Kidney (tissue), 14 donors: ENCODE results near the gene UGDH. TPM values are rescaled to one million over a fixed set of nuclear protein-coding genes. Genes with fewer than 3 reads are reported as not detected.
A peak's percentile ranks its signal among the peaks of the same experiment; 100 is the strongest.
"Not testable (repeated sequence)": the region's sequence is repeated elsewhere in the genome, so short reads cannot be mapped to it uniquely, and the experiment has no call there.

Source experiments
- DNase-seq, 5 donors: peaks; one replicate each; pipeline ENCODE4 v3.0.0-alpha.2; 2013 to 2020
- FAIRE-seq: peaks from 2 replicates; lab custom pipeline; 2012; peaks lifted over from hg19 to GRCh38; lab: Jason Lieb, UNC
- H3K27ac ChIP-seq, 2 donors: one replicate each; pipeline ENCODE4 v1.7.0; 2013; ENCODE audit warnings: low read depth in 2 of 2, low read length in 2 of 2, inconsistent platforms in 1 of 2
- H3K27me3 ChIP-seq: one replicate; pipeline ENCODE4 v1.7.1; 2013; ENCODE audit warnings: low read length, inconsistent platforms; ENCODE audit not compliant: control insufficient read depth, insufficient read depth
- H3K36me3 ChIP-seq, 3 donors: one replicate each; pipeline versions ENCODE4 v1.7.0 to v1.7.1; 2013; ENCODE audit warnings: low read length in 3 of 3, control low read depth in 1 of 3, inconsistent platforms in 1 of 3; ENCODE audit not compliant: insufficient read depth in 3 of 3, control insufficient read depth in 2 of 3
- H3K4me1 ChIP-seq, 3 donors: one replicate each; pipeline versions ENCODE4 v1.7.0 to v1.7.1; 2013; ENCODE audit warnings: low read length in 3 of 3, inconsistent platforms in 1 of 3, low read depth in 1 of 3; ENCODE audit not compliant: control insufficient read depth in 2 of 3, insufficient read depth in 2 of 3
- H3K4me3 ChIP-seq, 3 donors: one replicate each; pipeline versions ENCODE4 v1.7.0 to v1.8.1; 2013; ENCODE audit warnings: low read length in 3 of 3, control low read depth in 1 of 3, inconsistent platforms in 1 of 3
- H3K9ac ChIP-seq, 3 donors: one replicate each; pipeline versions ENCODE4 v1.7.0 to v1.7.1; 2013; ENCODE audit warnings: low read length in 3 of 3, control low read depth in 1 of 3, inconsistent platforms in 1 of 3
- H3K9me3 ChIP-seq, 3 donors: one replicate each; pipeline versions ENCODE4 v1.7.0 to v1.7.1; 2013; ENCODE audit warnings: low read length in 3 of 3, control low read depth in 1 of 3, inconsistent platforms in 1 of 3; ENCODE audit not compliant: control insufficient read depth in 2 of 3, insufficient read depth in 1 of 3
- CTCF ChIP-seq: IDR thresholded peaks from 3 replicates; pipeline ENCODE4 v1.5.1; 2012; ENCODE audit warnings: mild to moderate bottlenecking, moderate library complexity, borderline replicate concordance; ENCODE audit not compliant: insufficient read depth; ENCODE audit errors: extremely low read depth
- intact Hi-C: fragments of 100-400 bp; cut with DNase I; formaldehyde crosslinking; loops from one replicate; pipeline ENCODE4 v1.11.1; 2022
- polyA plus RNA-seq: library from polyadenylated mRNA; stranded (reverse); fragments of 350-450 nt; fragmentation: Illumina TruSeq; extraction: RNeasy Lipid Tissue Mini Kit (QIAGEN cat#74804); gene quantifications from one replicate; pipeline ENCODE4 v1.2.3, GENCODE V29; 2014; ENCODE audit warnings: low read depth, low replicate concordance; ENCODE audit not compliant: insufficient read depth
- total RNA-seq: library from RNA; stranded (reverse); fragmentation: NEBNext Ultra II Directional; extraction: Animal tissue kit (Norgen Biotek cat#: 25700); gene quantifications from one replicate; pipeline ENCODE4 v1.2.1, GENCODE V29; 2021
- donor health status: control.
- donor health status: control.
- donor health status: control.
- donor health status: control.
- donor health status: control.
- donor health status: DM: yes; HTN: yes; CAD: no.
- donor health status: Normal renal cell carcinoma (clear cell type).

Gene UGDH
- total and polyA plus RNA-seq, 2 donors from 2014 or later: 28.2 to 79.4 TPM

- intact Hi-C loops: no loop called here
- no peak for FAIRE-seq
- H3K36me3 ChIP-seq: peaks cover 0 to 3% (median 0%) of the 10 kb centered on the region in 3 donors
These were observed 28.2 kb upstream of the UGDH start for GRCh38 chr4:39555472-39555871.

GRCh38 chr4:39548425-39549067 lies 21.3 kb upstream of the UGDH start:
- H3K27me3 ChIP-seq: no peaks in the 10 kb centered on the region
- H3K4me1 ChIP-seq: peaks cover 0 to 2% (median 0%) of the 10 kb centered on the region in 3 donors
- peak in 1 of 5 donors; percentile 68 for DNase-seq
- TF ChIP-seq CTCF: no peak
- H3K36me3 ChIP-seq: no peaks in the 10 kb centered on the region
- no peaks in the 10 kb centered on the region for H3K9me3 ChIP-seq
- peak; percentile 29 for FAIRE-seq
- no peak overlapping the region for H3K9ac ChIP-seq
- no peak overlapping the region for H3K4me3 ChIP-seq
- H3K27ac ChIP-seq: no peak overlapping the region
- intact Hi-C loops: no loop called here

More at GRCh38 chr4:39555472-39555871, 28.2 kb upstream of the UGDH start:
- Histone ChIP-seq H3K9ac (no peak overlapping the region), H3K4me1 (no peaks in the 10 kb centered on the region), H3K4me3 (no peak overlapping the region), H3K27ac (no peak overlapping the region), H3K9me3 (no peaks in the 10 kb centered on the region), H3K27me3 (no peaks in the 10 kb centered on the region)
- no peak for DNase-seq
- no peak for TF ChIP-seq CTCF

- H3K4me3 ChIP-seq: no peak overlapping the region
- no peak overlapping the region for H3K9ac ChIP-seq
- FAIRE-seq: no peak
- DNase-seq: peak in 1 of 5 donors; percentile 34
- no peak overlapping the region for H3K27ac ChIP-seq
- H3K27me3 ChIP-seq: no peaks in the 10 kb centered on the region
- intact Hi-C loops: no loop called here
- TF ChIP-seq CTCF: no peak
- no peaks in the 10 kb centered on the region for H3K9me3 ChIP-seq
- no peaks in the 10 kb centered on the region for H3K36me3 ChIP-seq
- peaks cover 17 to 32% (median 21%) of the 10 kb centered on the region in 3 donors for H3K4me1 ChIP-seq
These were observed 17.5 kb upstream of the UGDH start for GRCh38 chr4:39544580-39545315.

GRCh38 chr4:39544080-39544479 lies 16.8 kb upstream of the UGDH start:
- H3K27ac ChIP-seq, DNase-seq, H3K4me3 ChIP-seq, H3K9me3 ChIP-seq, FAIRE-seq, intact Hi-C loops, H3K9ac ChIP-seq, H3K27me3 ChIP-seq, H3K36me3 ChIP-seq: not testable (repeated sequence)
- peaks cover 18 to 36% (median 21%) of the 10 kb centered on the region in 3 donors for H3K4me1 ChIP-seq
